Measurements from ENCODE around the gene SLC9A3. TPM values are rescaled to one million over a fixed set of nuclear protein-coding genes. Genes with fewer than 3 reads are reported as not detected.
A peak's percentile ranks its signal among the peaks of the same experiment; 100 is the strongest.

The SLC9A3 gene
- total RNA-seq, 1 experiment from 2014 or later, result 0.85 TPM

DNA sequence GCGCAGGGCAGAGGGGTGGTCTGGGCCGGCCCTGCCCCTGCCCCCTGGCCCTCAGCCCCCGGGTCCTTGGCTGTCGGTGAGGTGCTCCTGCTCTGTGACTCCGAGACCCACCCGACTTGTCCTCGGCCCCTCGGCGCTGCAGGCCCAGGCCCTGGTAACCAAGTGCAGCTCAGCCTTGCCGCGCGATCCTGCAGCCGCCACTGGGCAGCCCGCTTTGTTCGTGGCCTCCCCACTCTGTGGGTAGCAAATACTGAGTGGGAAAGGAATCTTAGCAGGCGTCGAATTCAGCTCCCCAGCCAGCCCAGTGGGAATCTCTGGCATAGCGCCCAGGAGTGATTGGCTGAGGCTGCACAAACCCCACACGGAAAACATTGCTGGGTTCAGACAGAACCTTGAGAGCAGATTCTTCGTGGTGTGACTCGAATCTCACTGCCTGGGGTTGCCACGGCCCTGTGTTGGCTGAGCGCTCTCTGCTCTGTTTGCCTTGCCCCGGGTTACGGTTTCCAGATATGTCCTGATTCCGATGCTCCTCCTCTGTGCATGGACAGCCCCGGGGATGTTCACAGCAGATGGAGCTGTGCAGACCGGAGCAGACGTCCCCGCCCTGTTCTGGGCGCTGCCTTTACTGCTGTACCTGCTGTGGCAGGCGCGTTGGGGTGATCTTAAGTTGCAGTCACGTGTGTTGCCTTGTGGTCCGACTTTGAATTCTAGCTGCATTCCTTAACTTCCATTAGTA lies 94.6 kb downstream of the SLC9A3 start:
- peak overlapping the region in 1 of 2 experiments; percentile 1; a peak in 1 of 5 replicates for H3K4me3 Mint-ChIP-seq
- TF ChIP-seq, protein P1, sequence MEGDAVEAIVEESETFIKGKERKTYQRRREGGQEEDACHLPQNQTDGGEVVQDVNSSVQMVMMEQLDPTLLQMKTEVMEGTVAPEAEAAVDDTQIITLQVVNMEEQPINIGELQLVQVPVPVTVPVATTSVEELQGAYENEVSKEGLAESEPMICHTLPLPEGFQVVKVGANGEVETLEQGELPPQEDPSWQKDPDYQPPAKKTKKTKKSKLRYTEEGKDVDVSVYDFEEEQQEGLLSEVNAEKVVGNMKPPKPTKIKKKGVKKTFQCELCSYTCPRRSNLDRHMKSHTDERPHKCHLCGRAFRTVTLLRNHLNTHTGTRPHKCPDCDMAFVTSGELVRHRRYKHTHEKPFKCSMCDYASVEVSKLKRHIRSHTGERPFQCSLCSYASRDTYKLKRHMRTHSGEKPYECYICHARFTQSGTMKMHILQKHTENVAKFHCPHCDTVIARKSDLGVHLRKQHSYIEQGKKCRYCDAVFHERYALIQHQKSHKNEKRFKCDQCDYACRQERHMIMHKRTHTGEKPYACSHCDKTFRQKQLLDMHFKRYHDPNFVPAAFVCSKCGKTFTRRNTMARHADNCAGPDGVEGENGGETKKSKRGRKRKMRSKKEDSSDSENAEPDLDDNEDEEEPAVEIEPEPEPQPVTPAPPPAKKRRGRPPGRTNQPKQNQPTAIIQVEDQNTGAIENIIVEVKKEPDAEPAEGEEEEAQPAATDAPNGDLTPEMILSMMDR (conservative IDR thresholded peaks at IDR 0.05), result no peak
- H3K4me1 ChIP-seq (ENCODE audit: insufficient read depth, low read length), result no peaks in the 10 kb centered on the region
- no CpG with 5 or more reads among the region's 35 CpGs for WGBS (ENCODE audit: extremely low coverage, insufficient read length, low lambda C conversion rate)
- no peaks in the 10 kb centered on the region for H3K79me2 ChIP-seq (ENCODE audit: insufficient read depth, low read length)
- no peak overlapping the region for H3K23ac ChIP-seq (ENCODE audit: insufficient read length, low read depth, low read length)
- H3K9ac ChIP-seq (ENCODE audit: extremely low read depth, insufficient read length, low read length), result no peak overlapping the region
- H4K5ac ChIP-seq (ENCODE audit: insufficient read length, low read depth, low read length), result no peak overlapping the region
- H3K27ac Mint-ChIP-seq, result no peak overlapping the region
- no peak overlapping the region for H3K14ac ChIP-seq (ENCODE audit: insufficient read depth, low read length)
- H2BK120ac ChIP-seq (ENCODE audit: low read depth, low read length, poor library complexity, severe bottlenecking), result no peak overlapping the region
- H3K18ac ChIP-seq (ENCODE audit: insufficient read length, low read depth, low read length), result no peak overlapping the region
- H2BK5ac ChIP-seq (ENCODE audit: insufficient read length, low read length), result no peak overlapping the region
- H2AFZ ChIP-seq (ENCODE audit: low read length), result no peak overlapping the region
- no peak overlapping the region for H4K91ac ChIP-seq (ENCODE audit: insufficient read length, low read depth, low read length)
- H2AK5ac ChIP-seq (ENCODE audit: insufficient read length, low read length), result no peak overlapping the region
- H3K23me2 ChIP-seq (ENCODE audit: insufficient read length, low read depth, low read length, poor library complexity, severe bottlenecking), result no peaks in the 10 kb centered on the region
- no peak overlapping the region for H3T11ph ChIP-seq (ENCODE audit: low read length)
- no peak overlapping the region for H3K56ac ChIP-seq (ENCODE audit: insufficient read length, low read depth, low read length)
- H2BK15ac ChIP-seq (ENCODE audit: low read depth, low read length), result no peak overlapping the region
- H3K27me3 Mint-ChIP-seq (ENCODE audit: low read depth), result peaks cover 8% of the 10 kb centered on the region
- no peak overlapping the region for H3K4ac ChIP-seq (ENCODE audit: low read depth, low read length)
- peaks cover 0 to 4% (median 0%) of the 10 kb centered on the region in 3 experiments; a peak in 3 of 7 replicates for H3K36me3 Mint-ChIP-seq (ENCODE audit: insufficient read depth in 1 of 3, low read depth in 3 of 3)
- no peaks in the 10 kb centered on the region for H3K79me1 ChIP-seq (ENCODE audit: insufficient read depth, low read depth, low read length, poor library complexity, severe bottlenecking)
- peaks cover 3 to 7% of the 10 kb centered on the region in 2 experiments; a peak in 3 of 4 replicates for H3K4me1 Mint-ChIP-seq
- DNase-seq, result peak; percentile 31
- H4K8ac ChIP-seq (replicated peaks; ENCODE audit: insufficient read length, low read depth, low read length), result no peak overlapping the region
- H2BK20ac ChIP-seq (ENCODE audit: low read depth, low read length, poor library complexity, severe bottlenecking), result no peak overlapping the region
- no peak overlapping the region for H3K27ac ChIP-seq (ENCODE audit: insufficient read length, low read depth, low read length)
- H3K27me3 ChIP-seq (ENCODE audit: insufficient read depth, low read length), result no peaks in the 10 kb centered on the region
- no peak overlapping the region for H2BK12ac ChIP-seq (ENCODE audit: insufficient read length, low read depth, low read length)
- peaks cover 6 to 8% of the 10 kb centered on the region in 2 experiments; a peak in 2 of 5 replicates for H3K9me3 Mint-ChIP-seq
- H4K20me1 ChIP-seq (ENCODE audit: control insufficient read depth, insufficient read depth, insufficient read length), result no peaks in the 10 kb centered on the region
- H3K4me2 ChIP-seq (ENCODE audit: insufficient read depth, insufficient read length, low read length), result no peak overlapping the region
- no peaks in the 10 kb centered on the region for H3K9me3 ChIP-seq (ENCODE audit: control insufficient read depth, low read depth, low read length)

Data from H9 (cell line).